NCI-H2107 (cell line): ENCODE measurements around the gene MEGF6.
"Not testable (repeated sequence)": the region's sequence is repeated elsewhere in the genome, so short reads cannot be mapped to it uniquely, and the experiment has no call there.

Experiments used
- DNase-seq: peaks from one replicate; lab custom pipeline; 2025; lab: John Stamatoyannopoulos, UW

MEGF6 gene

DNA sequence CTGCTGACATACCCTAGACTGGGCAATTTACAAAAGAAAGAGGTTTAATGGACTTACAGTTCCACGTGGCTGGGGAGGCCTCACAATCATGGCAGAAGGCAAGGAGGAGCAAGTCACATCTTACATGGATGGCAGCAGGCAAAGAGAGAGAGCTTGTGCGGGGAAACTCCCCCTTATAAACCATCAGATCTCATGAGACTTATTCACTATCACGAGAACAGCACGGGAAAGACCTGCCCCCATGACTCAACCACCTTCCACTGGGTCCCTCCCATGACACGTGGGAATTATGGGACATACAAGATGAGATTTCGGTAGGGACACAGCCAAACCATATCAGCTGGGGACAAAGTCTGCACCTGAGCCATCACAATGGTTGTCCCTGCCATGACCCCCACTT lies 35.8 kb downstream of the MEGF6 start:
- not testable (repeated sequence) for DNase-seq

DNA sequence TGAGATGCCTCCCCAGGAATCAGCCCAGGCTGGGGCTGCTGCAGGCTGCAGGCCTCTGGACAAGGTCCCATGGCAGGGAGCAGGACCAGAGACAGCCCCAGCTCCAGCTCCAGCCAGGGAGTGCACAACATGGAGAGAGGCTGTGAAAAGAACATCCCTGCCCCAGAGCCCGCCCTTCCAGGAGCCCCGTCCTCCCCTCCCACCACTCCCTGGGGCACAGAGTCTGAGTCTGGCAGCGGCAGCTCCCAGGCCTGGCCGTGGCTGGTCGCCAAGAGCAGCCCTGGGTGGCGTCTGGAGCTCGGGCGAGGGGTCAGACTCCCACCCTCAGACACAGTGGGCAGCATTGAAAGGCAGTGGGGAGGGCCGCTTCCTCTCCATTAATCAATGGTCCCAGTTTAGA lies 37.8 kb downstream of the MEGF6 start:
- DNase-seq, result no peak

DNA sequence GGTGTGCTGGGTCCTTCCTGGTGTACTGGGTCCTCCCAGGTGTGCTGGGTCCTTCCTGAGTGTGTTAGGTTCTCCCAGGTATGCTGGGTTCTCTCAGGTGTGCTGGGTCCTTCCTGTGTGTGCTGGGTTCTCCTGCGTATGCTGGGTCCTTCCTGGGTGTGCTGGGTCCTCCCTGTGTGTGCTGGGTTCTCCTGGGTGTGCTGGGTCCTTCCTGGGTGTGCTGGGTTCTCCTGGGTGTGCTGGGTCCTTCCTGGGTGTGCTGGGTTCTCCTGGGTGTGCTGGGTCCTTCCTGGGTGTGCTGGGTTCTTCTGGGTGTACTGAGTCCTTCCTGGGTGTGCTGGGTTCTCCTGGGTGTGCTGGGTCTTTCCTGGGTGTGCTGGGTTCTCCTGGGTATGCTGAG lies 38.7 kb downstream of the MEGF6 start:
- DNase-seq, result not testable (repeated sequence)

DNA sequence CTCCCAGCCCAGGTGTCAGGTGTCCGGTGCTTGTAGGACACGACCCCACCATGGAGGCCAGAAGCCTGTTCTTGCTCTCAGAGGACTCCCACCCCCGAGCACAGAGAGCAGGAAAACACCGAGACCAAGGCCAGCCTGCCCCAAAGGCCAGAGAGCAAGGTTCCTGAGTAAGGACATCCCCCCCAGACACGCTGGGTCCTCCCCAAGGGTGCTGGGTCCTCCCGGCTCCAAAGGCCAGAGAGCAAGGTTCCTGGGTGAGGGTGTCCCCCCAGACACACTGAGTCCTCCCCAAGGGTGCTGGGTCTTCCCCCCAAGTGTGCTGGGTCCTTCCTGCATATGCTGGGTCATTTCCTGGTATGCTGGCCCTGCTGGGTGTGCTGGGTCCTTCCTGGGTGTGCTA lies 40.0 kb downstream of the MEGF6 start:
- no peak for DNase-seq

DNA sequence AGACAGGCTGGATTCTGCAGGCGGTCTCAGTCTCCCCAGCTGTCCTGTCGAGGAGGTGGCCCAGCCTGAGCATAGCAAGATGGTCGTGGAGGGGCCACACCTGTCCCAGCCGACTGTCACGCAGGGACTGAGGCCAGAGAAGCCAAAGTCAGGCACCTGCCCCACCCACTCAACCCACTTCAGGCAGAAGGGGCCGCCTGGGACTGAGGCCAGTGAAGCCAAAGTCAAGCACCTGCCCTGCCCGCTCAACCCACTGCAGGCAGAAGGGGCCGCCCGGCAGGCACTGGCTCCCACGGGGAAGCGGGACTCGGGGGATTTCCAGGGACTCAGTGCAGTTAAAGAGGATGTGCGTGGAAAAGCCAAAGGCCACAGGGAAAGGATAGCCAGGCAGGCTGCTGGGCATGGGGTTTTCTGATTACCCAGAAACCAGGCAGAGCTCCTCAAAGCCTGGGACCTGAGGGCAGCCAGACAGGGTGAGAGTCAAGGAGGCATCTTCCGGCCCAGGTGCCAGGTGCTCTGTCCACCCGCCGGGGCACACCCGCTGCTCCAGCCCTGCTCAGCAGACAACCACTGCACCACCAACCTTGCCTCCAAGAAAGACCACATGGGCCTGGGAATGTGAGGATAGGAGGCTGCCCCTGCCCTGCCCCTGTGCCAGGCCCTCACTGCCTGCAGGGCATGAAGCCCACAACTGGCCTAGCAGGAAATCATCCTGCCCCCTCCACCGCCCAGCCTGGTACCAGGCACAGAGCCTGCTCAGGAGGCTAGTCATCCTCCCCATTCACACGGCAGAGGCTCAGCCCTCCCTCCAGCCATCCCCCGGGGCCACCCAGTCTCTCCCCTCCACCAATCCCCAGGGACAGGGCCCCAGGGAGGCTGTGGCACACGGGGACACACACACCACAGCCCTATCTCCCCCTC lies 41.0 kb downstream of the MEGF6 start:
- DNase-seq, result no peak

DNA sequence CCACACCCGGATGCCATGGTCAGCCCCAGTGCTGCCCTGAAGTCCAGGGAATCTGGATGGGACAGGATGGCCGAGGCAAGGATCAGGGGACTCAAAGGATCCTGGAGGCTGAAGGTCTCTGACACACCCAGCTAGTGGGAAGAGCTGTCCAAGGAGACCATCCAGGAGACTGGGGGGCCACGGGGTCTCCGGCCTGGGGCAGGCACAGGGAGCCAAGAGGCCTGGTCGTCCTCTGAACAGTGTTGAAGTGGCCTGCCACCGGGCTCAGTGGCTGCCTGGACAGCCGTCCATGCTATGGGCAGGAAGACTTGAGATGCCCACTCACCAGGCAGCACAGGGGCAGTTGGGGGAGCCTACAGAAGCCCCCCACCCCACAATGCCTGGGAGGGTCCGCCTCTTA lies 41.9 kb downstream of the MEGF6 start:
- no peak for DNase-seq

DNA sequence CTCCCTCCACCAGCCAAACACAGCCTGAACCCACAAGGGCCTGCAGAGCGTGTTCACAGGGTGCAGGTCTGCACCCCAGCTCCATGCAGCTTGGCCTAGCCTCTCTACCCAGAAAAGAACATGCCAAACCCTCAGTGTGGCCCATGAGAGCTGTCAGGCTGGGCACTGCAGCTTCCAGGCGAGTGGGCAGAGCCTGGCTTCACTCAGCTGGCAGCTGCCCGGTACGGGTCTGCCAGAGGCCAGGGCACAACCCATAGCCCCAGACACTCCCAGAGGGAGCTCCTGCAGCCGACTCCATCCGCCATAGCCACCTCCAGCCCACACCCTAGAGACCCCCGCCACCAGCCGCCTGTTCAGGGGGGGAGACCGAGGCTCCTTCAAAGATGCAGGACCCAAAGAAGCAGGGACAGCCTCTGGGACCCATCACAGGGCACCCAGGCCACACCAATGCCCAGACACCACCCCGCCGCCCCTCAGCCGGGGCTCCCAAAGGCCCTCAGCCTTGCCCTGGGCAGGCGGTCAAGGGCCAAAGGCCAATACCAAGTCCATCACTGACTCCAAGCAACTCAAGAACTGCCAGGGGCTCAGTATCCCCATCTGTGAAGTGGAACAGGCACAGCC lies 42.4 kb downstream of the MEGF6 start:
- no peak for DNase-seq

DNA sequence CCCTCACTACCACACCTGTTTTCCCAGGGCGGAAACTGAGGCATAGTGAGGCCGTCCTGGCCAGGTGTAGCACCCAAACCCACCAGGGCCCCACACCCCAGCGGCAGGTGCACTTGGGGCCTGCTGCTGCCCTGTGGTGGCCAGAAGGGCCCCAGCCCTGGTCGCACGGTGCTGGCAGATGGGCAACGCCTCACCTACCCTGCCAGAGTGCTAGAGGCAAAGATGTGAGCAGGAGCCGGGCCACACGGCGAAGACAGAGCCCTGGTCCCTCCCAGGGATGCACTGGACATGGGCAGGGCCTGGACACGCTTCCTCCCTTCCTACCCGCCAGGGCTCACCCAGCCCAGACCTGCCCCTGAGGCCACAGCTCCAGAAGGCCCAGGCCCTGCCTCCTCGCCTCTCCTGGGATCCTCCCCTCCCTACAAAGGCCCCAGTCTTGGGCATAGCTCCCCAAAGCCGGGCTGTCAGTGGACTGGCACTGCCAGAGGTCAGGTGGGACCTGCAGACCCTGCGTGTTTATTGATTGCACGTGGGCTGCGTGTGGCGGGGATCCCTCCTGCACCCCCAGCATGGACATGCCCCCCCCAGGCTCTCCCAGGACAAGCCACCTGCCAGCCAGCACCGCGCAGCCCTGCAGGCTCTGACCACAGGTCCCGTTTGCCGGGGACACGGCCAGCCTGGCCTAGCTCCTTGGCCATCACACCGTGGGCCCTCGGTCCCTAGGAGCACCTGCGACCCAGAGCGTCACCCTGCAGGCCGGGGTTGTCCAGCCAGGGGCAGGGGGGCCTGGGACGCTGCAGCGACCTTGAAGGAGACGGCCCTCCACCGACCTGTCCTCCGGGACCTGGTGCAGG lies 44.1 kb downstream of the MEGF6 start:
- DNase-seq, result no peak

DNA sequence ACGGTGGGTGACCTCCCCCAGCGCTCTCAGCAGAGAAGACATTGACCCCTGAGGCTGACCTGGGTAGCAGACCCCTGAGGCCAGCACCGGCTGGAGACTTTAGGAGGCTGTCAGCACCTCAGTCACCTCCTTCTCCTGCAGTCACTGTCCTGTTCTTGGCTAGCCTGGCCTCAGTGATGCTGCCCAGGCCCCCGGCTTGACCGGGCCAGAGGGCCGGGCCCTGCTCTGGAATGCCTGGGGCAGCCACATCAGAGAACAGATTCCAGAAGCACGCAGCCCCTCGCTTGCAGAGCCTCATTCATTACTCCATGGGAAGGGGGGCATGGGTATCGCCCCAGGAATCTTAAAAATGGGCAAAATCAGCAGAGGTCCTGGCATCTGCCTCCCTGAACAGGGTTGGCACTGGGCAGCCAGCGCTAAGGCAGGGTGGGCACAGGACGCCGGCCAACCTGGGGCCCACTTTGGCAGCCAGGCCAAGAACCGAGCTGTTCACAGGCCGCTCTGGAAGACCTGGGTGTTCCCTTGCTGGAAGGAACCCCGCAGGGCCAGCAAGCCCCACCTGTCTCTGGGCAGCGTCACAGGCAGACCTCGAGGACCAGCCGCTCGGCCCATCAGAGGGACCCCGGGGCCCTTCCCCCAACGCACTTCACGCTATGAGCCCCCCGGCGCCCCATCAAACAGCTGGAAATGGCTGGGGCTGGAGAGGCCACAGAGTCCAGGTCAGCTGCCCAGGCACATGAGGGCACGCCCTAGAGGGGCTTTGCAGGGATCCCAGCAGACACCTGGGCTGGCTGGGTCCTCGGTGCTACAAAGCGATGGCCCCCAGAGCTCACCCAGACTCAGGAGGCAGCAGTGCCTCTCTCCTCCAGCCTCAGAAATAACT lies 45.1 kb downstream of the MEGF6 start:
- DNase-seq, result no peak

DNA sequence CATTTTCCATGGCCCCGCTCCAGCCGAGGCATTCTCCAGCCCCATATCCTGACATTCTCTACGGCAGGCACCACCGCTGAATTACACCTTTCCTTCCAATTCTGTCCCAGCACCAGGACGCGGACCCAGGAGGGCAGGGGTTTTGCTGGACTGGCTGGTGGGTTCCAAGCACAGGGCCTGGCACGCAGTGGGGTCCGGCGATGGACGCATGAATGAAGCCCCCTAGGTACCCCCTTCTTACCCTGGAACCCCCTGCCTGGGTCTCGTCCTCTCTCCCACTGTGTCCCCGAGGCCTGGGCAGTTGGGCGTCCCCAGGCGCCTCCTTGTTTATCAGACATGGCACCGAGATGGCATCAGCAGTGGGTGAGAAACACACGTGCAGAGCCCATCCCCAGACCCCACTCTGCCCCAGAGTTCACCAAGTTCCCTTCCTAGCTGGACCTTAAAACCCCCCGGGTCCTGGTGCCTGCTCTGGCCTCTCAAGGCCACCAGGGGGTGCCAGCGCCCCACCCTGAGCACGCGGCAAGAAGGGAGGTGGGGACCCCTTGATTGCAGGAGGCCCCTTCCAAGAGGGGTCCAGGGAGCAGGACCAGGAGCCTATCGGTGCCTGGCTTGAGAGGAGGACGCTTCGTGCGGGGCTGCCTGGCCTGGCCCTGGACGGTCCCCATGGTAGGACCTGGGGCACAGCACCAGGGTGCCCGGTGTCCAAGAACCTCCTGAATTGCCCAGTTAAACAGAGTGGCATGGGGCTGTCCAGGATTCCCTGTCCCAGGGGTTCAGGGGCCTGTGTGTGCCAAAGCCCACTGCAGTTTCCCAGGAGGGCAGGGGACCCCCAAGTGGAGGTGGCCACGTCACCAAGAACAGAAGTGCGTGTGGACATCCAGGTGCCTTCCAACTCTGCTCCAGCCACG lies 46.1 kb downstream of the MEGF6 start:
- DNase-seq, result no peak

DNA sequence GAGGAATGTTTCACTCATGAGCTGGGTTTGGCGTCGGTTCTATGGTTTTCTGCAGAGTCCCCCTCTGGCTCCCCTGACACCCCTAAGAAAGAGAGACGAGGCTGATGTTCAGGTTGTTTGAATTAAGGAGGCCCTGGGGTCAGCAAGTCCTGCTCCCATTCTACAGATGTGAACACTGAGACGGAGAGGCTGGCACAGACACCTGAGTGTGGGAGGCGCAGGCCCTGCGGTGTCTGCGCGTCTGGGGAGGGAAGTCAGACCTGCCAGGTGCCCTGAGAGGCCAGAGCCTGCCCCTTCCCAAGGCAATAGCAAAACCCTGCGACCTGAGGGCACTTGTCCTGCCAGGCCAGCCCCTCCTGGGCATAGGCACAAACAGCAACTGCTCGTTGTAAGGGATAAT lies 47.7 kb downstream of the MEGF6 start:
- DNase-seq, result no peak

DNA sequence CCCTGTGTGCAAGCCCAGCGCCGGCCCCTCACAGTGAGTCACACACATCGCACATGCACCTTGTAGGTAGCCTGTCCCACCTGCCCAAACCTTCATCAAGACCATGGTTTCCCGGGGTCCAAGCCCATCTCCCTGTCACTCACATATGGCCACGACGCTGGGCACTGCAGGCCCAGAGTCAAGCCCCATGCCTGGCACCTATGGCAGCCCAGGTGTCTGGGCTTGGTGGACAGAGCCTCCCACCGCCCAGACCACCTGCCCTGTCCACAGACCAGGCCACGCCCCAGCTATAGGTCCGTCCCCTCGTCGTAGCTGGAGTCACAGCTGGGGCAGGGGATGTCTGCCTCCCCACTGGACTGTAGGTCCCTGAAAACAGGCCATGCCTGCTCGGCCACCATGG lies 48.2 kb downstream of the MEGF6 start:
- no peak for DNase-seq

DNA sequence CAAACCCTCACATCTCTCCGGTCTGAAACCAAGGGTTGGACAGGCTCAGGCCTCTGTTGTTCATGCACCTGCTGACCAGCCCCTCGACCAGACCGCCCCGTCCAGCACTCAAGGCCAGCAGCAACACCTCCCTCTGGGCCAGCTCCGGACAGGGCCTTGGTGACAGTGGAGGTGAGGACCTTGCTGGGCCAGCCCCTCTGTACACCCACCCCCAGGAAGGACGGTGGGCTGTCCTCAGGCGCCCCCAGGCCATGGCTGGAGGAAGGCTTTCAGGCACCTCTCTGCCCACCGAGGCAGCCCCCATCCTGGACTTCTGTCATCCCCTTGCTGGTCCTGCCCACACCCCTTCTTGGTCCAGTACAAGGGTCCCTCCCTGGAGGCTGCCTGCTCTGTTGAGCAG lies 48.6 kb downstream of the MEGF6 start:
- no peak for DNase-seq

DNA sequence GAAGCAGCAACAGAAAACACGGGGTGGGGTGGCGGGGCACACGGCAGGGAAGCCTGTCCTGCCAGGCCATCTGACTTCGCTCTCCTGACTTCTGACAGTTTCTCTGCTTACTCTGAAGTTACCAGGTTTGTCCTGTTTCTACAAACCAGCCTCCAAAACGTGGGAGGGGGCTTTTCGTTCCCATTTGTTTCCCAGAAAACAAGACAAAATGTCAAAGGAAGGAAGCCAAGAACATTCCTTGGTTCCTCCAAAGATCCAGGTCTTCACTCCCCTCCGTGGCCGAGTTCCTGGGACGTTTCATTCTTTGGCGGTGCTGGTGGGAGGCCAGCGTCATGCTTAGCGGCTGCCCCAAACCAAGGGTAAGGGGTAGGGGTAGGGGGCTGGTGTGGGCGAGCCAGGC lies 49.6 kb downstream of the MEGF6 start:
- DNase-seq, result no peak

DNA sequence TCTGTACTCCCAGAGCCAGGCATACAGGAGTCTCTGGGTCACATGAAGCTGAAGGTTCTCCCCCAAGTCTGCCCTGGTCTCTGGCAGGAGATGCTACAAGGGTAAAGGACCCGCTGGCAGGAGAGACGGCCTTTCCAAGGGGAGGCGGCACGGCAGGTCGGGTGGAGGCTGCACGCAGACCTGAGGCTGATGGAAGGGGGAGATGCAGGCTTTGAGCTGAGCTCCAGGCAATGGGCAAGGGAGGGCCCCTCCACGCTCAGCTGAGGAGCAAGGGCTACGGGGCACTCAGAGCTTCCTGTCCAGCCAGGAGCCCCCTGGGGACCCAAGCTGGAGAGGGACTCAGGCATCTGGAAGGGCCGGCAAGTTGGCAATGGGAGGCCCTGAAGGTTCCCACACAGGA lies 50.3 kb downstream of the MEGF6 start:
- DNase-seq, result no peak

DNA sequence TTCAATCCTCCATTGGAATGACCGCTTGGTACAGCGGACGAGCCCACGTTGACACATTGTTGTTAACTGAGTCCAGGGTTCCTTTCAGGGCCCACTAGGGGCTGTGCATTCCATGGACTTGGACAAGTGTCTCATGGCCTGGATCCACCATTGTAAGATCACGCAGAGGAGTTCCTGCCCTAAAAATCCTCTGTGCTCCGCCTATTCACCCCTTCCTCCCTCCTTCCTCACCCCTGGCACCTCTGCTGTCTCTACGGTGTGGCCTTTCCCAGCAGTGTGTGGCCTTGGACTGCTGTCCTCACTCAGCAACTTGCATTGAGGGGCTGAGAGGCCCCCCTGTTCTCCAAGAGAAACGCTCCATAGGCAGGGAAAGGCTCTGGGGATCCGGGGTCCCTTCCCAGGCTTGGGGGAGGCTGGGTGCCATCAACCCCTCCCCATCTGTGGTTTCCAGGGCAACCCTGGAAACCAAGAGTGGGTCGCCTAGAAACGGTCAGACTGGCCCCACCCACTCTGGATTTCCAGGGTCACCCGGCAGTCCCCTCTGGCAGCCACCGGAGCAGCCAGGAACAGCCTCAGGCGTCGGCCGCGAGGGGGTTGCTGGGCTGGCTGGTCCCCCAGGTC lies 50.9 kb downstream of the MEGF6 start:
- DNase-seq, result no peak

DNA sequence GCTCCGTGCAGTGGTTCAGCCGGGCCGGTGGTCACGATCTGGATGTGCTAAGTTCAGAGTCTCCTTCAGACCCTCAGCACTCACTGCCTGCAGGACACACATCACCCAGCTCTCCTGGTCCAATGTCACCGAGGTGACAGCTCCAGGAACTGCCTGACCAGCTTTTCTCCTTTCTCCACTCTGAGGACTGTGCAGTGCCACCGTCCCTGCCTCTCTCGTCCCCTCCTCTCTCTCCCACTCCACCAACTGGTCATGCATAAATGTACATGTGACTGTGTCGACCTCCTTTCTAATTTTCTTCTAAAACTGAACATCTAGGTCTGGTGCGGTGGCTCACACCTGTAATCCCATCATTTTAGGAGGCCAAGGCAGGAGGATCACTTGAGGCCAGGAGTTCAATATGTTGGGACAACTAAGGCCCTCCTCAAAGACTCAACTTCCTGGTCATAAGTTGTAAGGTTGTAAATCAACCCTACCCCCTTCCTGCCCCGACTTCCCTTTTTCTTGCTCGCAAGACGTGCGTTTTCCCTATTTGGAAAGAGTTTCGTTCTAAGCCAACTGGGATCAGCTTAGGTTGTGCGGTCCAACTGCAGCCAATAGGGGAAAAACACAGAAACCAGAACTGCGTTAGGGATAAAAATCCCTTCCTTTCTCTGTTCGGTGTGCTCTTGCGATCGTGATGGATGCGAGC lies 53.1 kb downstream of the MEGF6 start:
- no peak for DNase-seq

DNA sequence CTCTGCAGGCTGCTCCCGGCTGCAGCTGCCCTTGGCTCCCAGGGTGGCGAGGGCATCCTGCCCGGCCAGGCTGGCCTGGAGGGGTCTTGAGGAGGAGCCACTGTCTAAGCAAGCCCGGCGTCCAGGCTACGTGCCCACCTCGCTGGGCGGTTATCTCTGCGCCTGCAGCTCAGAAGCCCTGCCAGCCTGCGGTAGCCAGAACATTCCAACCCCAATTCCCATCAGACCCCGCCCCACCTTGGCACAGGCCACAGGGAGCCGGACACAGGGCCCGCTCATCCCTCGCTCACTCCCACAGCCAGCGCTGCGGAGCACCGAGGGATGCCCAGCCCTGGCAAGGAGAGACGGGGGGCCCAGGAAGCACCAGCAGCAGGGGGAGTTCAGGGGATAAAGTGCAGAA lies 53.9 kb downstream of the MEGF6 start:
- no peak for DNase-seq

DNA sequence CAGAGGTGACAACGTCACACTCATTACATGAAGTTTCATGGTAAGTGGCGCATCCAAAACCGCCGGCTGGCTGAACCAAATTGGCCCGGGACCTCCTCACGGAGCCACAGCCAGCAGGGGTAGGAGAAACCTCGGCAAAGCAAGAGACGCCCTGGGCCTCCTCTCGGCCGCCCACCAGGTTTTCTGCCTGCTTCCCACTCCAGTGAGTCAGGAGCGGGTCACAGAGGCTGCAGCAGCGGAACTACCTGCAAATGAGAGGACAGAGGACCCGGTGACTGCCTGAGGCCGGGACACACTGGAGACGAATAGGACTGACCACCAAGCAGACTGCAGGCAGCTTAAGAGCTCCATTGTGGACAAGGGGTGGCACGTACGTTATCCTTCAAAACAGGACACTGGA lies 55.0 kb downstream of the MEGF6 start:
- DNase-seq, result no peak
